H1 (cell line): ENCODE measurements around the gene ZNF737. TPM values are rescaled to one million over a fixed set of nuclear protein-coding genes. Genes with fewer than 3 reads are reported as not detected.
"Not testable (repeated sequence)": the region's sequence is repeated elsewhere in the genome, so short reads cannot be mapped to it uniquely, and the experiment has no call there.

Experiments used
- CTCF ChIA-PET: fragments of 300-600 bp; sonication (Branson Sonifier 250); formaldehyde crosslinking; loops from one replicate; lab custom pipeline; 2021; ENCODE audit not compliant: partially characterized antibody; lab: Charles Lee
- POLR2A ChIA-PET: fragments of 300-600 bp; sonication (Branson Sonifier 250); formaldehyde crosslinking; loops from one replicate; lab custom pipeline; 2021; ENCODE audit warnings: inconsistent platforms; ENCODE audit not compliant: partially characterized antibody; lab: Charles Lee
- DNase-seq, 2 experiments: peaks; one replicate each; pipeline versions ENCODE4 v3.0.0 to v3.0.0-alpha.2; 2010 to 2022; ENCODE audit warnings: low spot score in 2 of 2, low read depth in 1 of 2, mixed read lengths in 1 of 2
- FAIRE-seq: peaks from 2 replicates; lab custom pipeline; 2011; peaks lifted over from hg19 to GRCh38; lab: Jason Lieb, UNC
- H2AFZ ChIP-seq: 2 replicates; pipeline ENCODE4 v1.8.1; 2012; ENCODE audit warnings: low read length, inconsistent platforms
- H2AK5ac ChIP-seq: 2 replicates; pipeline ENCODE4 v1.6.1; 2013; ENCODE audit warnings: low read depth, low read length
- H2BK120ac ChIP-seq: replicated peaks from 2 replicates; pipeline ENCODE3; 2013; ENCODE audit warnings: low read depth, low read length, inconsistent platforms
- H2BK12ac ChIP-seq: 2 replicates; pipeline ENCODE4 v1.6.1; 2013; ENCODE audit warnings: low read depth, low read length
- H2BK15ac ChIP-seq: 2 replicates; pipeline ENCODE4 v1.6.1; 2013; ENCODE audit warnings: low read length
- H2BK20ac ChIP-seq: 2 replicates; pipeline ENCODE4 v1.6.1; 2013; ENCODE audit warnings: low read length
- H2BK5ac ChIP-seq: 2 replicates; pipeline ENCODE4 v1.6.1; 2013; ENCODE audit warnings: low read depth, low read length
- H3K14ac ChIP-seq: 2 replicates; pipeline ENCODE4 v1.6.1; 2013; ENCODE audit warnings: inconsistent platforms; ENCODE audit not compliant: insufficient read length
- H3K18ac ChIP-seq: 2 replicates; pipeline ENCODE4 v1.6.1; 2013; ENCODE audit warnings: low read length; ENCODE audit errors: extremely low read depth
- H3K23ac ChIP-seq: 2 replicates; pipeline ENCODE4 v1.6.1; 2013; ENCODE audit warnings: inconsistent platforms; ENCODE audit not compliant: insufficient read length
- H3K23me2 ChIP-seq: 2 replicates; pipeline ENCODE4 v1.6.1; 2013; ENCODE audit warnings: low read depth, low read length
- H3K27ac ChIP-seq: 2 replicates; pipeline ENCODE4 v1.6.1; 2011; ENCODE audit warnings: low read depth, low read length, inconsistent platforms
- H3K27me3 ChIP-seq, 4 experiments: replicated peaks in 1 of 4; 1 replicate in 1 of 4; 2 replicates in 3 of 4; pipeline versions ENCODE4 v1.6.1 to v1.8.1; 2011 to 2013; ENCODE audit warnings: low read length in 3 of 4, mild to moderate bottlenecking in 3 of 4, inconsistent platforms in 2 of 4, mixed read lengths in 2 of 4, moderate library complexity in 1 of 4; ENCODE audit not compliant: control insufficient read depth in 3 of 4, insufficient read depth in 3 of 4; ENCODE audit errors: extremely low read depth in 1 of 4
- H3K36me3 ChIP-seq, 4 experiments: 2 replicates each; pipeline versions ENCODE4 v1.6.1 to v1.8.1; 2011 to 2013; ENCODE audit warnings: mild to moderate bottlenecking in 4 of 4, low read length in 3 of 4, moderate library complexity in 2 of 4, control low read depth in 1 of 4, inconsistent platforms in 1 of 4; ENCODE audit not compliant: insufficient read depth in 4 of 4, control insufficient read depth in 2 of 4
- H3K4ac ChIP-seq: replicated peaks from 2 replicates; pipeline ENCODE3; 2013; ENCODE audit warnings: low read length, low read depth, mixed read lengths, inconsistent platforms; ENCODE audit not compliant: insufficient read length
- H3K4me1 ChIP-seq, 4 experiments: replicated peaks in 1 of 4; 1 replicate in 1 of 4; 2 replicates in 3 of 4; pipeline versions ENCODE4 v1.6.1 to v1.8.1; 2011 to 2013; ENCODE audit warnings: low read length in 3 of 4, inconsistent platforms in 2 of 4, mixed read lengths in 1 of 4; ENCODE audit not compliant: insufficient read depth in 4 of 4, control insufficient read depth in 3 of 4
- H3K4me2 ChIP-seq, 2 experiments: 2 replicates each; pipeline versions ENCODE4 v1.6.1 to v1.8.1; 2011 to 2013; ENCODE audit warnings: low read depth in 2 of 2, low read length in 2 of 2, control low read depth in 1 of 2, inconsistent platforms in 1 of 2, mild to moderate bottlenecking in 1 of 2; ENCODE audit not compliant: insufficient read depth in 1 of 2
- H3K4me3 ChIP-seq, 4 experiments: fragments of 200-600, 300-600 bp in 1 of 4; sonication (generic), shearing (Covaris generic), sonication (Bioruptor Twin) in 1 of 4; 2 replicates each; pipeline versions ENCODE4 v1.5.1 to v1.8.1; 2011 to 2016; ENCODE audit warnings: low read length in 4 of 4, low read depth in 3 of 4, control low read depth in 2 of 4, inconsistent platforms in 2 of 4, mild to moderate bottlenecking in 2 of 4, mixed read lengths in 1 of 4, moderate library complexity in 1 of 4; ENCODE audit not compliant: insufficient read depth in 2 of 4; ENCODE audit errors: extremely low read depth in 1 of 4
- H3K56ac ChIP-seq: replicated peaks from 2 replicates; pipeline ENCODE3; 2013; ENCODE audit warnings: low read depth, mild to moderate bottlenecking, mixed read lengths, low read length, inconsistent platforms; ENCODE audit not compliant: insufficient read length
- H3K79me1 ChIP-seq: 2 replicates; pipeline ENCODE4 v1.6.1; 2013; ENCODE audit warnings: low read depth, low read length, control low read depth
- H3K79me2 ChIP-seq, 2 experiments: 2 replicates each; pipeline versions ENCODE4 v1.6.1 to v1.8.1; 2012 to 2013; ENCODE audit warnings: low read length in 2 of 2, mild to moderate bottlenecking in 2 of 2, inconsistent platforms in 1 of 2; ENCODE audit not compliant: insufficient read depth in 2 of 2, control insufficient read depth in 1 of 2
- H3K9ac ChIP-seq, 4 experiments: replicated peaks in 1 of 4; 1 replicate in 1 of 4; 2 replicates in 3 of 4; pipeline versions ENCODE4 v1.6.1 to v1.8.1; 2011 to 2013; ENCODE audit warnings: low read depth in 3 of 4, low read length in 3 of 4, control low read depth in 2 of 4, mild to moderate bottlenecking in 2 of 4, moderate library complexity in 2 of 4, inconsistent platforms in 1 of 4; ENCODE audit errors: extremely low read depth in 1 of 4
- H3K9me3 ChIP-seq, 2 experiments: 2 replicates each; pipeline versions ENCODE4 v1.6.1 to v1.8.1; 2012 to 2013; ENCODE audit warnings: mild to moderate bottlenecking in 2 of 2, moderate library complexity in 2 of 2, control low read depth in 1 of 2, inconsistent platforms in 1 of 2, low read depth in 1 of 2, low read length in 1 of 2, mixed read lengths in 1 of 2; ENCODE audit not compliant: insufficient read depth in 2 of 2
- H4K20me1 ChIP-seq, 2 experiments: replicated peaks in 1 of 2; 2 replicates each; pipeline versions ENCODE3 to v1.8.1; 2011 to 2013; ENCODE audit warnings: inconsistent platforms in 2 of 2, low read length in 2 of 2, mild to moderate bottlenecking in 1 of 2; ENCODE audit not compliant: insufficient read depth in 2 of 2, control insufficient read depth in 1 of 2
- H4K5ac ChIP-seq: 2 replicates; pipeline ENCODE4 v1.6.1; 2013; ENCODE audit warnings: low read length, low read depth, mixed read lengths, inconsistent platforms; ENCODE audit not compliant: insufficient read length
- H4K8ac ChIP-seq: 2 replicates; pipeline ENCODE4 v1.8.0; 2013; ENCODE audit warnings: mild to moderate bottlenecking, moderate library complexity, low read length, inconsistent platforms; ENCODE audit not compliant: insufficient read depth; ENCODE audit errors: extremely low read depth
- H4K91ac ChIP-seq: replicated peaks from 2 replicates; pipeline ENCODE3; 2013; ENCODE audit warnings: low read length, mixed read lengths, inconsistent platforms; ENCODE audit not compliant: insufficient read length
- ZNF274 ChIP-seq: IDR thresholded peaks from 2 replicates; pipeline ENCODE4 v1.7.0; 2012; ENCODE audit warnings: low read length, borderline replicate concordance; ENCODE audit errors: extremely low read depth
- WGBS, 2 experiments: shearing (Covaris generic) in 1 of 2; methylation state at CpG; one replicate each; pipeline versions ENCODE4 v1.1.6 to v1.1.7; 2013 to 2015; ENCODE audit warnings: low lambda C conversion rate in 2 of 2, mixed read lengths in 2 of 2, inconsistent platforms in 1 of 2, low coverage in 1 of 2, missing lambda C conversion rate in 1 of 2; ENCODE audit not compliant: insufficient replicate concordance in 2 of 2, insufficient coverage in 1 of 2, insufficient read length in 1 of 2; ENCODE audit errors: extremely low coverage in 1 of 2, missing lambda C conversion rate in 1 of 2; 5-methylcytosine and 5-hydroxymethylcytosine counted together
- polyA plus RNA-seq, 7 experiments: library from polyadenylated mRNA; depleted of rRNA in 3 of 7; stranded (reverse) in 5 of 7; unstranded in 2 of 7; fragments of >200 nt in 5 of 7; fragments of 200-250 nt in 2 of 7; gene quantifications; 1 replicate in 5 of 7; 2 replicates in 1 of 7; 4 replicates in 1 of 7; pipeline versions ENCODE4 v1.2.1 to v1.2.3, GENCODE V29; 2011 to 2013; ENCODE audit warnings: missing spikeins in 2 of 7, mixed read lengths in 2 of 7
- total RNA-seq: library from RNA; stranded (reverse); fragmentation: NEBNext Ultra II Directional; extraction: Animal tissue kit (Norgen Biotek cat#: 25700); gene quantifications from 2 replicates; pipeline ENCODE4 v1.2.1, GENCODE V29; 2021

Gene ZNF737
- total and polyA plus RNA-seq, 2 of the 8 experiments (the other 6 are each of a cell fraction or from before 2014, with no cell fraction given) = 6.1 to 19.7 TPM

DNA sequence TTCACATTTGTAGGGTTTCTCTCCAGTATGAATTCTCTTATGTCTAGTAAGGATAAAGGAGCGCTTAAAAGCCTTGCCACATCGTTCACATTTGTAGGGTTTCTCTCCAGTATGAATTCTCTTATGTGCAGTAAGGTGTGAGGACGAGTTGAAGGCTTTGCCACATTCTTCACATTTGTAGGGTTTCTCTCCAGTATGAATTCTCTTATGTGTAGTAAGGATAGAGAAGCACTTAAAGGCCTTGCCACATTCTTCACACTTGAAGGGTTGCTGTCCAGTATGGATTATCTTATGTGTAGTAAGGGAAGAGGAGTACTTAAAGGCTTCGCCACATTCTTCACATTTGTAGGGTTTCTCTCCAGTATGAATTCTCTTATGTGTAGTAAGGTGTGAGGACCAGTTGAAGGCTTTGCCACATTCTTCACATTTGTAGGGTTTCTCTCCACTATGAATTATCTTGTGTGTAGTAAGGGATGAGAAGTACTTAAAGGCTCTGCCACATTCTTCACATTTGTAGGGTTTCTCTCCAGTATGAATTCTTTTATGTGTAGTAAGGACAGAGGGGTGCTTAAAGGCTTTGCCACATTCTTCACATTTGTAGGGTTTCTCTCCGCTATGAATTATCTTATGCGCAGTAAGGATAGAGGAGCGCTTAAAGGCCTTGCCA lies 20.8 kb downstream of the ZNF737 start:
- Histone ChIP-seq H3K9me3 (peaks cover 69 to 75% of the 10 kb centered on the region in 2 experiments), H3K4me3 (0 out of 8 replicates have a peak overlapping the region, but pooled peaks of 1 of the 4 experiments have one; percentile 4), H3K36me3 (peaks cover 6 to 71% (median 43%) of the 10 kb centered on the region in 4 experiments)
- H3K56ac ChIP-seq, H2AFZ ChIP-seq, H2BK12ac ChIP-seq, H4K20me1 ChIP-seq, H4K8ac ChIP-seq, H3K4ac ChIP-seq, H3K27me3 ChIP-seq, H2BK20ac ChIP-seq, CTCF ChIA-PET, DNase-seq, H4K91ac ChIP-seq, H3K27ac ChIP-seq, H4K5ac ChIP-seq, H2BK15ac ChIP-seq, H3K18ac ChIP-seq, H3K23me2 ChIP-seq, POLR2A ChIA-PET, H2BK120ac ChIP-seq, FAIRE-seq, H3K4me2 ChIP-seq, H2AK5ac ChIP-seq, H3K14ac ChIP-seq, H3K4me1 ChIP-seq, H2BK5ac ChIP-seq, H3K79me2 ChIP-seq, H3K79me1 ChIP-seq, H3K23ac ChIP-seq, H3K9ac ChIP-seq: not testable (repeated sequence)
- WGBS, 2 experiments = 92% methylated on average over 7 of the region's 7 CpGs; no CpG with 5 or more reads in 1 of the 2 experiments
- peak; percentile 95 for TF ChIP-seq ZNF274
